HG02678 (cell line): ENCODE data around the gene SMTNL1.

Source experiments
- ATAC-seq: cut with Tn5 transposase; IDR thresholded peaks from one replicate; pipeline ENCODE4 v1.9.1; 2021; ENCODE audit warnings: mild to moderate bottlenecking, moderate library complexity; ENCODE audit not compliant: unreplicated experiment

Gene SMTNL1, protein sequence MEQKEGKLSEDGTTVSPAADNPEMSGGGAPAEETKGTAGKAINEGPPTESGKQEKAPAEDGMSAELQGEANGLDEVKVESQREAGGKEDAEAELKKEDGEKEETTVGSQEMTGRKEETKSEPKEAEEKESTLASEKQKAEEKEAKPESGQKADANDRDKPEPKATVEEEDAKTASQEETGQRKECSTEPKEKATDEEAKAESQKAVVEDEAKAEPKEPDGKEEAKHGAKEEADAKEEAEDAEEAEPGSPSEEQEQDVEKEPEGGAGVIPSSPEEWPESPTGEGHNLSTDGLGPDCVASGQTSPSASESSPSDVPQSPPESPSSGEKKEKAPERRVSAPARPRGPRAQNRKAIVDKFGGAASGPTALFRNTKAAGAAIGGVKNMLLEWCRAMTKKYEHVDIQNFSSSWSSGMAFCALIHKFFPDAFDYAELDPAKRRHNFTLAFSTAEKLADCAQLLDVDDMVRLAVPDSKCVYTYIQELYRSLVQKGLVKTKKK

DNA sequence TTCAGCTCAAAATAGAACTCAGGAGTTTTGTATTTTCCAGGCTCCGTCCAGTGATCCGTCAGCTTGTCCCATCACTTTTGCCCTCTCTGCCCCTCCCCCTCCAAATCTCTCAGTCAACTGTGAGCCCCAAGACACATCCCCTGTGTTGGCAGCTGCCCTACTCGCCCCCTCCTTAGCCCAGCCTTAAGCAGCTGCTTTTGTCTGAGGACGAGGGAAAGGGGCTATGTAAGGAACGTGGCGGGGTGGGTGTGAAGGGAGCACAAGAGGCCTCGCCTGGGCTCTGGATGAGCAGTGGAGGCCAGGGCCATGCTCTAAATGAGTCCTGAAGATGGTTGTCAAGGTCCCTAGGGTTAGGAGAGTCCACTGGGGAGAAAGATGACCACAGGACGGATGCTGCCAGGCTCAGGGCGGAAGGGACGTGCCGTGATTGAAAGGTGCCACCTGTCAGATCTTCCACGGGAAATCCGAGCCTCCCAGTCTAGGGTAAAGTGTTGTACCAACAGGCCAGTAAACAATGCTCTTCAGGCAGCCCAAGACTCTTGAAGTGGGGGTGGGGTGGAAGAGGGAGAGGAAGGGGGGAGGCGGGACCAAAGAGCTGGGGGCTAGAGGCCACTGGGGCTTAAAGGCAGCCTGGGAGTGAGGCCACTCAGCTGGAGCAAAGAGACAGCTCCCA is at the start of gene SMTNL1:
Gene SMTNL1 (plus strand): TSS at position 649 of the 673 bp plus-strand sequence. CDS start 5,048 bp downstream, outside the sequence.
- no peak for ATAC-seq

DNA sequence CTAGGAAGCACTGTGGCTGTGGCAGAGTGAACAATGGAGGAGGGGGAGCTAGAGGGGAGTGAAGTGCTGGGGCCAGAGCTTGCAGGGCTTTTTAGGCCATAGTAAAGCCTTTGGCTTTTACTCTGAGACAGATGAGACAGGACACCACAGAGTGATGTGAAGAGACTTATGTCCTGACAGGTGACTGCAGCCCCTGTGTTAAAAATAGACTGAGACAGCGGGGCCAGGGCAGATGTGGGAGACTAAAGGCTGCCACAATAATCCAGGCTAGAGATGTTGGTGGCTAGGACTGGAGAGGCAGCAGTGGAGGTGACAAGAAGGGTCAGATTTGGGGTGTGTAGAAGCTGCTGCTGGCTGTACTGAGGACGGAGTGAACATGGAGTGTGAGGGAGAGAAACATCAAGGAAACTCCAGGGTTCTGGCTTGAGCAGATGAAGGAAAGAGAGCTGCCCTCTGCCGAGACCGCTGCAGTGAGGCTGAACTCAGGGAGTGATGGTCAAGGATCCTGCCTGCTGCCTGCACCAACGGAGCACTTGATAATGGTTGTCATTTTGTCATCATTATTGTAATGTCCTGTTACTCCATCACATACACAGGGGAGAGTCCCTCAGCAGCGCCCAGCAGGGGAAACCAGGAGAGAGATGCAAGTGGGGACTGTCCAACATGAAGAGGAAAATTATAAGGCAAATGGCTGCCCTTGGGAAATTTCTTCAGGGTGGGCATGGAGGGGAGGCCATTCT is 49.3 kb upstream of the SMTNL1 start:
- no peak for ATAC-seq

DNA sequence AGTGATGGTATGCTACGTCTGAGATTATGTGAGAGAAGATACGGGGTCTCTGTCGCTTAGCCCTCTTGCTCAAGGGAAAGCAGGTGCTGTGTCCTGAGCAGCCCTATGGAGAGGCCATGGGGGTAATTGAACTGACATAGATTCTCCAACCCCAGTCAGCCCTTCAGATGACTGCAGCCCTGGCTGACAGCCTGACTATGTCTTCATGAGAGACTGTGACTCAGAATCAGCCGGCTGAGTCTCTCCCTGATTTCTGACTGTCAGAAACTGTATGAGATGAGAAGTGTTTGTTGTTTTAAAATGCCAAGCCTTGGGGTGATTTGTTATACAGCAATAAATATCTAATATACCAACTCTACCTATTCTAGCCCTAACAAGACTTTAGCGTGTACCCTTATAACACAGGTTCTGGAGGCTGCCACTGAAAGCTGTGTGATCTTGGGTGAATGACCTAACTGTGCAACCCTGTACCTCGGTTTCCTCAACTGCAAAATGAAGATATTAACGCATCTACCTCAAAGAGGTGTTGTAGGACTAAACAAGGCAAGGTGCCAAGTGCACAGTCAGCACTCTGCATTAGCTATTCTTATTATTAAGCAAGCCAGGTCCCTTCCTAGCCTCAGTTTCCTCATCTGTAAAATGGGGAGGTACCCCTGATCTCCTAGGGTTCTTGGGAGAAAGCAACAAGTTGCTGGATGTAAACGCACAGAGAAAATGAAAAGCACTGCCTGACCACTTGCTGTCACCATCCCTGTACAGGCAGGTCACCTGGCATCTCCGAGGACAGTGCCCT is 46.7 kb upstream of the SMTNL1 start:
- no peak for ATAC-seq

DNA sequence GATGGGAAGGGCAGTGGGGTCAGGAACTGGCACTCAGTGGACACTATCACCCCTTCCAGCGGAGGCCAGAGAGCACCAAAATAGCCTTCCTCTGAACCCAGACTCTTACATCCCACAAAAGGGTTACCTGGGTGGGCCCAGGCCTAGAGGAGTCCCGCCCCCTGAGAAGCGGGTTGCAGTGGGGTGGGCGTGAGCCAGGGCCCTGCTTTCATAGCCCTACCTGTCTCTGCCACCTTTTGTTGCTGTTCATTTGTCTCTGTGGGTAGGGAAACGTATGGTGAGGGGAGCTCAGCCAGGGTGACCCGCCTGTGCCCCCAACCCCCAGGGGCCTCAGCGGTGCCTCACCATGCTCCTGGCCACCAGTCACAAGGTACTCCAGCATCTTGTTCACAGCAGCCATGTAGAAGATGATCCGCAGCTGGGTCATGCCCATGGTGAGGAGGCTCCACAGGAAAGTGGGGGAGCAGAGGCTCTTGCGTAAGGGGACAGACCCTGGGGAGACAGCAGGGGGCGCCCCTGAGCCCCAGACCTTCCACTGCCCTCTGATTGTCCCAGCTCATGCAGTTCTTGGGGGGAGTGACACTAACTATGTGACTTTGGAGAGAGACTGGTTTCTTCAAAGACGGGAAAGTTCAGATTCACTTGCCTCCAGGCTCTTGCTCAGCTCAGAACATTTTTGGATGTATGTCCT is 45.9 kb upstream of the SMTNL1 start:
- ATAC-seq = peak; percentile 46

DNA sequence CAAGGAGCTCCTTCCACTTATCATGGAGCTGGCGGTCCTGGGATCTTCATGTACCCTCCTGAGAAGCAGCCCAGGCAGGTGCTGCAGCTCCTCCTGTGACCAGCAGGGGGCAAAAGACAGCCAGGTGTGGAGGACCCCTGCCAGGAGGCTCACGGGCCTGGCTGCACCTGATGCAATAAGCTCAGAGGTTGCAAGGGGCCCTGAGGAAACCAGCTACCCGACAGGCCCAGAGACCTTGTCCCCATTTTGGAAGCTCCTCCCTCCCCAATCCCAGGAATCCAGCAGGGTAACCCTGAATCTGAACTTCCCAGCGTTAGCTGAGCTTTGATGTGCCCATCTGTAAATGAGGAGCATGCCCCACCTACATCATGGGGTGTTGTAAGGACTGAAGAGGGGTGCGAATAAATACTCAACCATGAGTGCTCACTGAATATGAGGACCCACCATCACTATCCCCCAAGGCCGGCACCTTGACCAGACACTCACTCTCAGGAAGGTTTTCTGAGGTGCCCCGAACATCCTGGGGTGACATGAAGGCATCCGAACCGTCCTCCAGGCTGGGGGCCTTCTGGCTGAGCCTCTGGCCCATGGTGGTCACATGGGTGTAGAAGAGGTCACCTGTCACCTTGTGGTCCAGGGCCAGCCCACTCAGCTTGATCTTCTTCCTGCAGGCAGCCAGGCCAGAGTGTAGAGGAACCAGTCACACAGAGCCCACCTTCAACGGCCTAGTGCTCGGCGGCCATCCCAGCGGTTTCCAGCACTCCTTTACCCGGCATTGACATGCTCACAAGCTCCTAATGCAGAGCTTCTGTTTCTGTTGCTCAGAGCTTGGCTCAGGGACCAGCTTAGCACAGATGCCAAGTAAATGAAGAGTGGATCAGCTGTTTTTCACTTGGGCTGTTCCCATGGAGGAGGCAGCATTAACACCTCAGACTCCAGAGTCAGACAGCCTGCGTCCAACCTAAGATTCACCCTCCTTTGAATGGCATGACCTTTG is 43.6 kb upstream of the SMTNL1 start:
- peak; percentile 74 for ATAC-seq

DNA sequence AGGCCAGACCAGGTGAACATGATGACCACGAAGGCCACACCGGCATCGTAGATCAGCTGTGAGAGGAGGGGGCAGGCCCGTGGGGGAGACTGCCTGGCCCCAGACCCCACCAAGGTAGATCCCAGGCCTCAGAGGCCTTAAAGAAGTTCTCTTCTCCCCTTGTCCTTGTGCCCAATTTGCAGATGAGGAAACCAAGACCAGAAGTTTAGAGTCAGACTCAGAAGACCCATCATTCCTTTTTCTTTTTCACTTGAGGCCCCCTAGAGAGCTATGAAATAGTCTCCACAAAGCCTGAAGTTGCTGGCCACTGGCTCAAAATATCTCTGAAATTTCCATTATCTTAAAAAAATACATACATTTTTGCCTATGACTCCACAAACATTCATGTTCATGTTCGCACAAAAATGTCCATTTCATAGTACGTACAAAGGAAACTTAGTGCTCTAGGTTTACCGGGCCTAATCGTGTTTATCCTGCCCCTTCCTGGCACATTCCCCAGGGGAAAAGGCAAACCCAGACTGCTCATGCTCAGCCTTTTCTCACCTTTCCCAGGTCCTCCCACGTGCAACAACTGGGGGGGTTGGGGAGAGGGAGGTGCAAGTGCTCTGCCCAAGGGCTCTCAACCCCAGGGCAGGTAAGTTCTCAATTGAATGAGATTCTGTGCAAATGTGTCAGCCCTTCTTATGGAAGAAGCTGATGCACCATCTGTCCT is 41.1 kb upstream of the SMTNL1 start:
- no peak for ATAC-seq

DNA sequence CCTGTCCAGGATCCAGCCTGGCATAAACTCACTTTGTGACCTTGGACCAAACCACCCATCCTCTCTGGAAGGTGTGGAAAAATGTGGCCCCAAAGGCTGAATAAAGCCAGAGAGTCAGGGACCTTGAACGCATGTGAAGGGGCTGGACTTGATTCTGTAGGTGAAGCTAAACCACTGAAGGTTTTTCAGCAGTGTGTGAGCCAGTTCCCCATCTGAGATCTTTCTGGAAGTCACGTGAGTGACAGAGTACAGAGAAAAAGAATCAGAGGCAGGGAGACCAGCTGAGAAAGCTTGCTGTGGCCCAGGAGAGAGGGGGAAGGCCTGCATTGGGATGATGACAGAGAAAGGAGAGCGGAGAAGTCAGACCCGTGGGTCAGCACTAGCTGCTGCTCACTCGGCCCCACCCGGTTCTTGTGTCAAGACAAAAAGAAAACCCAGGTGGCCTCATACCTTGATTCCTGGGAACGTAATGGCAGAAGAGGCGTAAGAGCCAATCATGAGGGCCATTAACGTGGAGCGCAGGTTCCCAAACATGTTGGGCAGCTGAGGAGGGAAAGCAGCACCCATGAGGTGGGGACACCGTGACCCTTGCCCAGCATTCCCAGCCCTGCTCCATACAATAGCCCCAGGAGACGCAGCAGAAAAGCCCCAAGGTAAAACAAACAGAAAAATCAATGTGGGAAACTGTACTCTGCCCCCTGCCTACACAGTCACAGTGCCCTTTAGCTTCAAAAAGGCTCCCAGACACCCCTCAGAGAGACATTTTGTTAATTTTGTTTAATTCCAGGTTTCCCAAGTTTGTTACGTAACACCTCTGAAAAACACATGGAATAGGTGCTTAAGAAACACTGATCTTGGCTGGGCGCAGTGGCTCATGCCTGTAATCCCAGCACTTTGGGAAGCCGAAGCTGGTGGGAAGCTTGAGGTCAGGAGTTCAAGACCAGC is 39.8 kb upstream of the SMTNL1 start:
- no peak for ATAC-seq

DNA sequence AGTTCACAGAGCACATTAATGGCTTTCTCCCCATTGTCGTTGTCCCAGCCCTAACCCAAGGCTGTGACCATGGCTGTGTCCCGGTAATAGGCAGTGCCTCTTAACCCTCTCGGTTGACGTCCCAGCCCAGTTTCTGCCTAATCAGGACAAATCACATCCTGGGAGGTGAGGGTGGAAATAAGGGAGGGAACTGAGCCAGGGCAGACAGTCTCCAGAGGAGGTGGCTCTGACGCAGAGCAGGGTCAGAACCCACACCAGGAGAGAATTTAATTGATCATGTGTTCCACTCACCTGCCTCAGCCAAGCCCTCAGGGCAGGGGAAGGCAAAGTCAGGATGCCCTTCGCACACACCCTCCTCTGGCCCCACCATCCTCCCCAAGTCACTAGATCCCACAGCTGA is 38.9 kb upstream of the SMTNL1 start:
- no peak for ATAC-seq

DNA sequence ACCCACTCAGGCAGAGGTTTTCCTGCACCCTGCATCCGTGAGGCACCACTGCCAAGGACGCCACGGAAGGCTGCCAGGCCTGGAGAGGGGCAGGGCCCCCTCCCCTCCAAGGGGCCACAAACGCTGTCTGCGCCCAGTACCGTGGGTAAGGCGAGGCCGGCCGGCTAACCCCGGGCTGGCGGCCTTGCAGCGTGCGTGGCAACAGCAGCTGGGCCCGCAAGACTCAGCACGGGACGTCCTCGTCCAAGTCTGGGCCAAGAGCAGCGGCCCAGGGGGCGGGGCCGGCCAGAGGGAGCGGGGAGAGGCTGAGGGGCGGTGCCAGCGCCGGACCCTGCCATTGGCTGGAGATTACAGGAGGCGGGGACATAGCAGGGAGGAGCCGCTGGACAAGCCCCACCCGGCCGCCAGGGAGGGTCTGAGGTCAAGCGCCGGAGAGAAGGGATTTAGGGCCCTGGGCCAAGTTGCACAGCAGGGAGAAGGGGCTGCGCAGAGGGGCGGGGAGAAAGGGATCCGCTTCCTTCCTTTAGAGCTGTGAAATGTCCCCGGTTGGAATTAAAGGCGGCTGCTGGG is 37.9 kb upstream of the SMTNL1 start:
- ATAC-seq = peak; percentile 100

DNA sequence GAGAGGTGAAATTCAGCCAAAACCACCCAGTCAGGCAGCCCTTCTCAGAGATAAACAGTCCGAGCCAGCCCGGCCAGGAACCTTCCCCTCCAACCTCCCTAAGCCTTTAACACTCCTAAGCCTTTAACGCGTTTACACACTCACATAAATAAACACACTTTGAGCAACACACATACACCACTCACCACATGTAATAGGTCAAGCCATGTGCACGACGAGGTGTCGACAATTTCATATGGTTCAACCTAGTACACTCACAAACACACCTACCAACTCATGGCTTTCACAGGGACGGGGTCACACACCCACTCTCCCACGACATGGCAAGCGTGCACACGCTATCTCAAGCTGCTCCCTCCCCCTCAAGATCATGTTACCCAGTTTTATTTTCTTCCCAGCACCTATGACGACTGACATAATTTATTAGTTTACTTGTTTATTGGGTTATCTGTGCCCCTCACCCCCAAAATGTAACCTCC is 37.4 kb upstream of the SMTNL1 start:
- no peak for ATAC-seq

DNA sequence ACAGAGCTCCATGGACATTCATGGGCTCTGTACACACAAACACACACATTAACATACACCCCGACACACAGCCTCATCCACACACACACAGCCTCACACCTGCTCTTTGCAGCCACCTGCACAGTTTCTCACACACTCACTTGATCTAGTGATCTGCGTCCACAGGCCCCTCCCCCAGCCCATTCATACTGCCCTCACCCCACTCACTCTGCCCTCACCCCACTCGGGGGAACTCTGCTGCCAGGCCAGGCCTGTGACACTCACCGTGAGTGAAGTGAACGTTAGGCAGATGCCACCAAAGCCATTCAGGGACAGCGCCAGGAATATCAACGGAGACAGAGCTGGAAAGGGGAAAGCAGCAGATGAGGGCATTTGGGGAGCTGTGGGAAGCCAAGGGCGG is 36.9 kb upstream of the SMTNL1 start:
- ATAC-seq = no peak

DNA sequence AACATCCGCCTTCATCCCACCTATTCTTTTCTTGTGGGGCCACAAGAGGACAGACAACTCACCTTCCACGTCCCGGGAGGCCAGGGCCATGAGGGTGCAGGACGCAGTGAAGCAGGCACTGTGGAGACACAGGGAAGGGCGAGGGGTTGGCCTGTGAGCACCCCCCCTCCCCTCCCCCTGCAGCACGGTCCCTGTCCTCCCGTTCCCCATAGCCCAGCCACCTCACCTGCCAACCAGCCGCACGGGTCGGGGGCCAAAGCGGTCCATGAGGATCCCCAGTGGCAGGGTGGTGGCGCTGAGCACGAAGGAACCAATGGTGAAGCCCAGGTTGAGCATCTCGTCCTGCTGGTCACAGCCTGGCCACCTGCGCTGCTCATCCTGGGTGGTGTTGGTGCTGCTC is 36.5 kb upstream of the SMTNL1 start:
- ATAC-seq = no peak

DNA sequence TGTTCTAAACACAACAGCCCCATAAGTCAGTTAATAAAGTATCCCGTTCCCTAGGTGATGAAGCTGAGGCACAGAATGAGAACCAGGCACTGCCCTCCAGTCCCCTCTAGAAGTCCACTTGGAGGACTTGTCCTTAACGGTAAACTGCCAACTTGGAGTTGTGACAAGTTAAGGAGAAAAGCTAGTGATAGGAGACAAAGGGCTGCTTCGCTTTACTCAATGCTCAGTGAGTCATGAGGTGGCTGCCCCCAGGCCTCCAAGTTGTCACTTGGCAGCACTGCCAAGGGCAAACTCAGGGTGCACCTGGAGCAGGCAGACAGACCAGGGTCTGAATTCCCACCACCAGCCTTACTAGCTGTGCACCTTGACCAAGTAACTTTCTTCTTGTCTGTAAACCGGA is 35.4 kb upstream of the SMTNL1 start:
- no peak for ATAC-seq

DNA sequence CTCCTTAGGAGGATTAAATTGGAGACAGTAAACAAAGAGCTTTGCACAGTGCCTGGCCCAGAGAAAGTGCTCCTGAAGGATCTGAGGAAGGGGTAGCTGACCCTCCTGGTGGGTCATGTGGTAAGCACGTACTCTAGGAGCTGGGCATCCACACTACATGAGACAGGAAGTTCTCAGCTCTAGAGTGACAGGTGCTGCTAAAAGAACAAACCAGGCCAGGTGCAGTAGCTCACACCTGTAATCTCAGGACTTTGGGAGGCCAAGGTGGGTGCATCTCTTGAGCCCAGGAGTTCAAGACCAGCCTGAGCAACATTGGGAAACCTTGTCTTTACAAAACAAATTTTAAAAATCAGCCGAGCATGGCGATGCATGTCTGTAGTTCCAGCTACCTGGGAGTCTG is 35.0 kb upstream of the SMTNL1 start:
- ATAC-seq = no peak

DNA sequence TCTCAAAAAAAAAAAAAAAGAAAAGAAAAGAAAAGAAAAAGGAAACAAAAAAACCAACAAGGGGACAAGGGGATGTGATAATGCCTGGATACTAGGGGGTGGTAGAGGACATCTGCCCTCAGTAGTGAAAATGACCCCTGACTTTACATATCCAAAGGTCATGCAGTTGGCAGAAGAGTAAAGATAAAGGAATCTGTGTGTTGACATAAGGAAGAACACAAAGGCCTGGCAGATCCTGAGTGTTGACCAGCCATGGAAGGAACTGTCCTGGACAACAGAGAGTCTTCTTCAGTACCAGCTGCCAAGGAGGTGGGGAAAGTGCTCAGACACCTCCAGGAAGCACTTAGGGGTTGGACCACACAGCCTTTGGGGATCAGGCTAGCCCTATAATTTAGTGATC is 34.5 kb upstream of the SMTNL1 start:
- no peak for ATAC-seq

DNA sequence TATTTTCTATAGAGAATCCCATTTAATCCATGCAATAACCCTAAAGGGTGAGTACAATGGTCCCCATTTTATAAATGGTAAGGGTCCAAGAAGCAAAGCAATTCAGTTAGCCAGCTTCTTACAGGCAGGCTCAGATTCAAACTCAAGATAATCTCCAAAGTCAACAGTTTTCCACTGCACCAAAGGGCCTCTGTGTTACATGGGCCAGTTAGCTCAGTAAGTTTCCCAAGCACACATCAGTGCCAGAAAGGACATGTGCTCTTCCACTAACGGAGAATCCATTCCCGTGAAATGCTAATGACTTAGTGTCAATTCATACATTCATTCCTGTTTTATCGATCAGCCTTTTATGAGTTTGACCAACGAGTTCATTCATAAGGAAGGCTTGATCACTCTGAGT is 32.9 kb upstream of the SMTNL1 start:
- no peak for ATAC-seq

DNA sequence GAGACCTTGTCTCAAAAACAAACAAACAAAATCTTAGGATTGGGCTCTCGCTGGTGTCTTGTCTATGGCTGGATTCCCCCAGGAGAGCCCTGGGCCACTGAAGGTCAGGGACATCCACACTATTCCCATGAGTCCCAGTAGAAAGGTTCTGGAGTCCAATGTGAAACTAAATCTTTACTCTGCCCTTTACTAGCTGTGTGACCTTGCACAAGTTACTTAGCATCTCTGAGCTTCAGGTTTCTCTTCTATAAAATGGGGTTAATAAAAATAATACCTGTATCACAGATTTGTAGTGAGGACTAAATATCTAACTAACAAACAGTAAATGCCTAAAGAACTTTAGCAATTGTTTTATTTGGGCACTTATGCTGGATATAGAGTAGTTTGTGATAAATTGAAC is 30.9 kb upstream of the SMTNL1 start:
- no peak for ATAC-seq
